Stomach (tissue), 4 donors: ENCODE measurements around the gene STK38.

Source experiments
- POLR2A ChIP-seq, 4 donors: fragments of 450-650 bp; IDR thresholded peaks; one replicate each; pipeline ENCODE4 v1.6.1; 2016; ENCODE audit warnings: antibody characterized with exemption in 4 of 4, control low read depth in 2 of 4, mild to moderate bottlenecking in 1 of 4, moderate library complexity in 1 of 4
- TF ChIP-seq, protein P1 (sequence below), 7 experiments: fragments of 450-650 bp in 4 of 7; fragments of 200-600 bp in 3 of 7; sonication (generic) in 3 of 7; IDR thresholded peaks; one replicate each; pipeline ENCODE4 v1.5.1; 2016 to 2019; ENCODE audit warnings: antibody characterized with exemption in 7 of 7, control low read depth in 2 of 7, mild to moderate bottlenecking in 1 of 7

DNA sequence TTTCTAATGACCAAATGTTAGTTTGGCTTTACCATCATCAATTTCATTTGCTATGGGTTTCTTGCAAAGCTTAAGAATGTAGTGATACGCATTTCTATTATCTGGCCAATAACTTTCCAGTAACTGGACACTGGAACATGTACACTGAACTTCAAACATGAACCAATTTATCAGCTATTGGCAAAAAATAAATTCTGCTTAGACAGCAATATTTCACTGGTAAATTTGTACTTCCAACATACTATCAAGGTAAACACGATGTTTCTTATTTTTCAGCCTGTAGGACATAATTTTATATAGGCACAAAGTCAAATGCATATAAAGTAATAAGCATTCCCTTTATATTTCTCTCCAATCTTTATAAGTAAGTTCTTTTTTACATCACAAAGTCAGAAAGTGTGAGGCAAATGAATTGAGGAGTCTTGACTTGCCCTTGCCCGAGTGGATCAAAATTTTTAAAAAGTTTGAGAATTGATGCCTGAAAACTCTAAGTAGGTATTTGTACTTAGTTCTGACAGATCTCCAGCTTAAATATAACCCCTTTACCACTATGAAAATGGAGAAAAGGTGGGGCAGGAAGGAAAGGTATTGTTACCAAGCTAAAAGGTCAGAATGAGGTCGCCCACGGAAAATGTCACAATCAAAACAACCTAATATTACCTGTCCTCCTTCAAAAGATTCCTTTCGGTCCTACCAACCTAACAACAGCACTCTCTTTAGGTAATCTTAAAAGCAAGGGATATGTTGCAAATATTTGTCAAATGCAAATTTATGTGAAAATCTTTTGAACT, 41.3 kb downstream of the STK38 start:
- TF ChIP-seq, protein P1, sequence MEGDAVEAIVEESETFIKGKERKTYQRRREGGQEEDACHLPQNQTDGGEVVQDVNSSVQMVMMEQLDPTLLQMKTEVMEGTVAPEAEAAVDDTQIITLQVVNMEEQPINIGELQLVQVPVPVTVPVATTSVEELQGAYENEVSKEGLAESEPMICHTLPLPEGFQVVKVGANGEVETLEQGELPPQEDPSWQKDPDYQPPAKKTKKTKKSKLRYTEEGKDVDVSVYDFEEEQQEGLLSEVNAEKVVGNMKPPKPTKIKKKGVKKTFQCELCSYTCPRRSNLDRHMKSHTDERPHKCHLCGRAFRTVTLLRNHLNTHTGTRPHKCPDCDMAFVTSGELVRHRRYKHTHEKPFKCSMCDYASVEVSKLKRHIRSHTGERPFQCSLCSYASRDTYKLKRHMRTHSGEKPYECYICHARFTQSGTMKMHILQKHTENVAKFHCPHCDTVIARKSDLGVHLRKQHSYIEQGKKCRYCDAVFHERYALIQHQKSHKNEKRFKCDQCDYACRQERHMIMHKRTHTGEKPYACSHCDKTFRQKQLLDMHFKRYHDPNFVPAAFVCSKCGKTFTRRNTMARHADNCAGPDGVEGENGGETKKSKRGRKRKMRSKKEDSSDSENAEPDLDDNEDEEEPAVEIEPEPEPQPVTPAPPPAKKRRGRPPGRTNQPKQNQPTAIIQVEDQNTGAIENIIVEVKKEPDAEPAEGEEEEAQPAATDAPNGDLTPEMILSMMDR (IDR thresholded peaks at IDR 0.05), result no peak
- TF ChIP-seq POLR2A (IDR thresholded peaks at IDR 0.05), result no peak
